HepG2 (cell line): ENCODE results near the gene MEDAG. TPM values are rescaled to one million over a fixed set of nuclear protein-coding genes. Genes with fewer than 3 reads are reported as not detected.
A peak's percentile ranks its signal among the peaks of the same experiment; 100 is the strongest.

Experiments used
- ATAD3A ChIP-seq: sonication (generic); formaldehyde crosslinking; IDR thresholded peaks from 2 replicates; pipeline ENCODE4 v1.4.0; 2020; ENCODE audit warnings: missing genetic modification reagents
- FOXA3 ChIP-seq: IDR thresholded peaks from 2 replicates; pipeline ENCODE4 v1.6.1; 2016; ENCODE audit warnings: missing genetic modification reagents, missing compliant biosample characterization
- GTF3A ChIP-seq: sonication (generic); formaldehyde crosslinking; conservative IDR thresholded peaks from 2 replicates; pipeline ENCODE4 v1.4.0; 2020; ENCODE audit warnings: mild to moderate bottlenecking, missing genetic modification reagents
- HOXA5 ChIP-seq: sonication (generic); formaldehyde crosslinking; IDR thresholded peaks from 2 replicates; pipeline ENCODE4 v1.4.0; 2020; ENCODE audit warnings: missing genetic modification reagents
- PITX1 ChIP-seq: sonication (generic); formaldehyde crosslinking; IDR thresholded peaks from 2 replicates; pipeline ENCODE4 v1.5.1; 2020; ENCODE audit warnings: mild to moderate bottlenecking, missing genetic modification reagents
- ZNF446 ChIP-seq: sonication (generic); formaldehyde crosslinking; IDR thresholded peaks from 2 replicates; pipeline ENCODE4 v1.5.0; 2020; ENCODE audit warnings: mild to moderate bottlenecking, missing genetic modification reagents
- ZNF570 ChIP-seq: sonication (generic); formaldehyde crosslinking; IDR thresholded peaks from 2 replicates; pipeline ENCODE4 v1.4.0; 2020; ENCODE audit warnings: mild to moderate bottlenecking, missing genetic modification reagents, borderline replicate concordance
- ZNF572 ChIP-seq: sonication (generic); formaldehyde crosslinking; IDR thresholded peaks from 2 replicates; pipeline ENCODE4 v1.5.1; 2020; ENCODE audit warnings: mild to moderate bottlenecking, missing genetic modification reagents
- ZSCAN30 ChIP-seq: sonication (generic); formaldehyde crosslinking; IDR thresholded peaks from 2 replicates; pipeline ENCODE4 v1.5.0; 2020; ENCODE audit warnings: mild to moderate bottlenecking, missing genetic modification reagents
- polyA plus RNA-seq, 8 experiments: library from polyadenylated mRNA; depleted of rRNA in 3 of 8; stranded (reverse) in 7 of 8; unstranded in 1 of 8; fragments of >200 nt; fragmentation: Illumina TruSeq in 4 of 8; extraction: Trizol in 4 of 8; gene quantifications; 2 replicates each; pipeline versions ENCODE4 v1.2.1 to v1.2.3, GENCODE V29; 2011 to 2016; ENCODE audit warnings: low read depth in 4 of 8, missing spikeins in 1 of 8, mixed read lengths in 1 of 8; ENCODE audit not compliant: insufficient read depth in 1 of 8
- total RNA-seq, 5 experiments: library from RNA; depleted of rRNA; stranded (reverse); fragments of >200 nt; fragmentation: Illumina TruSeq; extraction: Trizol; gene quantifications; 2 replicates each; pipeline ENCODE4 v1.2.3, GENCODE V29; 2016; ENCODE audit warnings: low read depth in 1 of 5
- TF ChIP-seq, protein P1 (sequence below): sonication (generic); formaldehyde crosslinking; IDR thresholded peaks from 2 replicates; pipeline ENCODE4 v1.4.0; 2020; ENCODE audit warnings: missing genetic modification reagents
- TF ChIP-seq, protein P2 (sequence below): sonication (generic); formaldehyde crosslinking; IDR thresholded peaks from 2 replicates; pipeline ENCODE4 v1.9.0; 2022; ENCODE audit warnings: missing genetic modification reagents, mild to moderate bottlenecking, borderline replicate concordance
- TF ChIP-seq, protein P3 (sequence below): sonication (generic); formaldehyde crosslinking; IDR thresholded peaks from 2 replicates; pipeline ENCODE4 v1.9.0; 2021; ENCODE audit warnings: mild to moderate bottlenecking, missing genetic modification reagents

Gene MEDAG
- total and polyA plus RNA-seq, 2 of the 13 experiments (the other 11 are each of a cell fraction or from before 2014, with no cell fraction given), result not detected

DNA sequence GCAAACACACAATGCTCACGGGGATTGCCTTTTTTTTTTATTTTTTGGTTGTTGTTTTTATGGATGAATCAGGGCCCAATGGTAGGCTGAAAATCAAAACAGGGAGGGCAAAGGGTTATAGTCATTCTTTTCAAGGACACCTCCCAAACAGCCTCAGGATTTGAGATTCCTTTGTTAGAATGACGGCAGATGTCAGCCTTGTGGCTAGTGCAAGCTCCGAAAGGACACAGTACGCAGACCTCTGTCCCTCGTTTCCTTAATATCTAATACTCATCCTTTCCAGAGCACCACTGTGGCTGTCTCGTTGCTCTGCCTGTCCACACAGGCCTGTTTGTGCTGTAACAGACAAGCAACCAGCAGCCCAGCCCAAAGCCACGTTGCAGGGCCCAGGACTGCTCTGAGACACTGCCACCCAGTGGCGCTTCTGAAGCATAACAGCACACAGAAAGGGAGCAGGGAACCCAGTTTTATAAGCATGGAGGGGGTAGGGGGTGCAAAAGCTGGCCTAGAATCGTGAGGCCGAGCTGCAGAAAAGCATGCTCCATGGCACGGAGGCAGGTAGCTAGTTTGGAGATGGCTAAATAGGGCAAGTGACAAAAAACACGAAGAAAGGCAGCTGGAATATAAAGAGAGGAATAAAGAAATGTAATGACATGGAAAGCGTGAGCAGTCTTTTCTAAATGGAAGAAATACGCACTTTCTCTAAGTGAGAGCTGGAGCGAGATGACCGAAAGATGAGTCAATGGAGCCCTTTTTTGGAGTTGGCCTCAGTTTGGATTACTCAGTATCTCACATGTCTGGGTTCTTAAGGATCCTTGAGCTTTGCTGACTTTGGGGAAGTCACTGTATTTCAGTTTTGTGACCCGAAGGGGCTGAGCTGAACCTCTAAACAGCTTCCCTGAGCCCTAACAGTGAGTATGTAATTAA, 40.7 kb upstream of the MEDAG start (continued):
- peak; percentile 22; the same call in 1 of the 2 replicates for TF ChIP-seq PITX1 (CRISPR knock-in tag)
- TF ChIP-seq ZNF572 (CRISPR knock-in tag), result no peak
- peak; percentile 42; the same call in 1 of the 2 replicates for TF ChIP-seq FOXA3 (CRISPR knock-in tag)
- no peak for TF ChIP-seq GTF3A (CRISPR knock-in tag)
- TF ChIP-seq HOXA5 (CRISPR knock-in tag), result no peak
- no peak for TF ChIP-seq ATAD3A (CRISPR knock-in tag)
- TF ChIP-seq, protein P1, sequence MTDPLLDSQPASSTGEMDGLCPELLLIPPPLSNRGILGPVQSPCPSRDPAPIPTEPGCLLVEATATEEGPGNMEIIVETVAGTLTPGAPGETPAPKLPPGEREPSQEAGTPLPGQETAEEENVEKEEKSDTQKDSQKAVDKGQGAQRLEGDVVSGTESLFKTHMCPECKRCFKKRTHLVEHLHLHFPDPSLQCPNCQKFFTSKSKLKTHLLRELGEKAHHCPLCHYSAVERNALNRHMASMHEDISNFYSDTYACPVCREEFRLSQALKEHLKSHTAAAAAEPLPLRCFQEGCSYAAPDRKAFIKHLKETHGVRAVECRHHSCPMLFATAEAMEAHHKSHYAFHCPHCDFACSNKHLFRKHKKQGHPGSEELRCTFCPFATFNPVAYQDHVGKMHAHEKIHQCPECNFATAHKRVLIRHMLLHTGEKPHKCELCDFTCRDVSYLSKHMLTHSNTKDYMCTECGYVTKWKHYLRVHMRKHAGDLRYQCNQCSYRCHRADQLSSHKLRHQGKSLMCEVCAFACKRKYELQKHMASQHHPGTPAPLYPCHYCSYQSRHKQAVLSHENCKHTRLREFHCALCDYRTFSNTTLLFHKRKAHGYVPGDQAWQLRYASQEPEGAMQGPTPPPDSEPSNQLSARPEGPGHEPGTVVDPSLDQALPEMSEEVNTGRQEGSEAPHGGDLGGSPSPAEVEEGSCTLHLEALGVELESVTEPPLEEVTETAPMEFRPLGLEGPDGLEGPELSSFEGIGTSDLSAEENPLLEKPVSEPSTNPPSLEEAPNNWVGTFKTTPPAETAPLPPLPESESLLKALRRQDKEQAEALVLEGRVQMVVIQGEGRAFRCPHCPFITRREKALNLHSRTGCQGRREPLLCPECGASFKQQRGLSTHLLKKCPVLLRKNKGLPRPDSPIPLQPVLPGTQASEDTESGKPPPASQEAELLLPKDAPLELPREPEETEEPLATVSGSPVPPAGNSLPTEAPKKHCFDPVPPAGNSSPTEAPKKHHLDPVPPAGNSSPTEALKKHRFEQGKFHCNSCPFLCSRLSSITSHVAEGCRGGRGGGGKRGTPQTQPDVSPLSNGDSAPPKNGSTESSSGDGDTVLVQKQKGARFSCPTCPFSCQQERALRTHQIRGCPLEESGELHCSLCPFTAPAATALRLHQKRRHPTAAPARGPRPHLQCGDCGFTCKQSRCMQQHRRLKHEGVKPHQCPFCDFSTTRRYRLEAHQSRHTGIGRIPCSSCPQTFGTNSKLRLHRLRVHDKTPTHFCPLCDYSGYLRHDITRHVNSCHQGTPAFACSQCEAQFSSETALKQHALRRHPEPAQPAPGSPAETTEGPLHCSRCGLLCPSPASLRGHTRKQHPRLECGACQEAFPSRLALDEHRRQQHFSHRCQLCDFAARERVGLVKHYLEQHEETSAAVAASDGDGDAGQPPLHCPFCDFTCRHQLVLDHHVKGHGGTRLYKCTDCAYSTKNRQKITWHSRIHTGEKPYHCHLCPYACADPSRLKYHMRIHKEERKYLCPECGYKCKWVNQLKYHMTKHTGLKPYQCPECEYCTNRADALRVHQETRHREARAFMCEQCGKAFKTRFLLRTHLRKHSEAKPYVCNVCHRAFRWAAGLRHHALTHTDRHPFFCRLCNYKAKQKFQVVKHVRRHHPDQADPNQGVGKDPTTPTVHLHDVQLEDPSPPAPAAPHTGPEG (CRISPR knock-in tag), result no peak
- TF ChIP-seq, protein P2, sequence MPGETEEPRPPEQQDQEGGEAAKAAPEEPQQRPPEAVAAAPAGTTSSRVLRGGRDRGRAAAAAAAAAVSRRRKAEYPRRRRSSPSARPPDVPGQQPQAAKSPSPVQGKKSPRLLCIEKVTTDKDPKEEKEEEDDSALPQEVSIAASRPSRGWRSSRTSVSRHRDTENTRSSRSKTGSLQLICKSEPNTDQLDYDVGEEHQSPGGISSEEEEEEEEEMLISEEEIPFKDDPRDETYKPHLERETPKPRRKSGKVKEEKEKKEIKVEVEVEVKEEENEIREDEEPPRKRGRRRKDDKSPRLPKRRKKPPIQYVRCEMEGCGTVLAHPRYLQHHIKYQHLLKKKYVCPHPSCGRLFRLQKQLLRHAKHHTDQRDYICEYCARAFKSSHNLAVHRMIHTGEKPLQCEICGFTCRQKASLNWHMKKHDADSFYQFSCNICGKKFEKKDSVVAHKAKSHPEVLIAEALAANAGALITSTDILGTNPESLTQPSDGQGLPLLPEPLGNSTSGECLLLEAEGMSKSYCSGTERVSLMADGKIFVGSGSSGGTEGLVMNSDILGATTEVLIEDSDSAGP (CRISPR knock-in tag), result peak; percentile 69
- TF ChIP-seq ZSCAN30, result no peak
- TF ChIP-seq ZNF446 (CRISPR knock-in tag), result no peak
- TF ChIP-seq ZNF570, result no peak
- TF ChIP-seq, protein P3, sequence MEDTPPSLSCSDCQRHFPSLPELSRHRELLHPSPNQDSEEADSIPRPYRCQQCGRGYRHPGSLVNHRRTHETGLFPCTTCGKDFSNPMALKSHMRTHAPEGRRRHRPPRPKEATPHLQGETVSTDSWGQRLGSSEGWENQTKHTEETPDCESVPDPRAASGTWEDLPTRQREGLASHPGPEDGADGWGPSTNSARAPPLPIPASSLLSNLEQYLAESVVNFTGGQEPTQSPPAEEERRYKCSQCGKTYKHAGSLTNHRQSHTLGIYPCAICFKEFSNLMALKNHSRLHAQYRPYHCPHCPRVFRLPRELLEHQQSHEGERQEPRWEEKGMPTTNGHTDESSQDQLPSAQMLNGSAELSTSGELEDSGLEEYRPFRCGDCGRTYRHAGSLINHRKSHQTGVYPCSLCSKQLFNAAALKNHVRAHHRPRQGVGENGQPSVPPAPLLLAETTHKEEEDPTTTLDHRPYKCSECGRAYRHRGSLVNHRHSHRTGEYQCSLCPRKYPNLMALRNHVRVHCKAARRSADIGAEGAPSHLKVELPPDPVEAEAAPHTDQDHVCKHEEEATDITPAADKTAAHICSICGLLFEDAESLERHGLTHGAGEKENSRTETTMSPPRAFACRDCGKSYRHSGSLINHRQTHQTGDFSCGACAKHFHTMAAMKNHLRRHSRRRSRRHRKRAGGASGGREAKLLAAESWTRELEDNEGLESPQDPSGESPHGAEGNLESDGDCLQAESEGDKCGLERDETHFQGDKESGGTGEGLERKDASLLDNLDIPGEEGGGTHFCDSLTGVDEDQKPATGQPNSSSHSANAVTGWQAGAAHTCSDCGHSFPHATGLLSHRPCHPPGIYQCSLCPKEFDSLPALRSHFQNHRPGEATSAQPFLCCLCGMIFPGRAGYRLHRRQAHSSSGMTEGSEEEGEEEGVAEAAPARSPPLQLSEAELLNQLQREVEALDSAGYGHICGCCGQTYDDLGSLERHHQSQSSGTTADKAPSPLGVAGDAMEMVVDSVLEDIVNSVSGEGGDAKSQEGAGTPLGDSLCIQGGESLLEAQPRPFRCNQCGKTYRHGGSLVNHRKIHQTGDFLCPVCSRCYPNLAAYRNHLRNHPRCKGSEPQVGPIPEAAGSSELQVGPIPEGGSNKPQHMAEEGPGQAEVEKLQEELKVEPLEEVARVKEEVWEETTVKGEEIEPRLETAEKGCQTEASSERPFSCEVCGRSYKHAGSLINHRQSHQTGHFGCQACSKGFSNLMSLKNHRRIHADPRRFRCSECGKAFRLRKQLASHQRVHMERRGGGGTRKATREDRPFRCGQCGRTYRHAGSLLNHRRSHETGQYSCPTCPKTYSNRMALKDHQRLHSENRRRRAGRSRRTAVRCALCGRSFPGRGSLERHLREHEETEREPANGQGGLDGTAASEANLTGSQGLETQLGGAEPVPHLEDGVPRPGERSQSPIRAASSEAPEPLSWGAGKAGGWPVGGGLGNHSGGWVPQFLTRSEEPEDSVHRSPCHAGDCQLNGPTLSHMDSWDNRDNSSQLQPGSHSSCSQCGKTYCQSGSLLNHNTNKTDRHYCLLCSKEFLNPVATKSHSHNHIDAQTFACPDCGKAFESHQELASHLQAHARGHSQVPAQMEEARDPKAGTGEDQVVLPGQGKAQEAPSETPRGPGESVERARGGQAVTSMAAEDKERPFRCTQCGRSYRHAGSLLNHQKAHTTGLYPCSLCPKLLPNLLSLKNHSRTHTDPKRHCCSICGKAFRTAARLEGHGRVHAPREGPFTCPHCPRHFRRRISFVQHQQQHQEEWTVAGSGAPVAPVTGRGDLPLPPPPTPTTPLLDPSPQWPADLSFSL (CRISPR knock-in tag), result no peak; the same call in 1 of the 2 replicates
